ENCODE results near the gene ING1. TPM values are rescaled to one million over a fixed set of nuclear protein-coding genes. Genes with fewer than 3 reads are reported as not detected.

The ING1 gene
- polyA plus RNA-seq, 2 of the 4 experiments (the other 2 are of a cell fraction) = 7.9 to 8.6 TPM

- TF ChIP-seq POLR2A (IDR thresholded peaks at IDR 0.05; ENCODE audit: low read length) = no peak
Observed at GRCh38 chr13:110684388-110685056, 29.0 kb upstream of the ING1 start (continued).

DNA sequence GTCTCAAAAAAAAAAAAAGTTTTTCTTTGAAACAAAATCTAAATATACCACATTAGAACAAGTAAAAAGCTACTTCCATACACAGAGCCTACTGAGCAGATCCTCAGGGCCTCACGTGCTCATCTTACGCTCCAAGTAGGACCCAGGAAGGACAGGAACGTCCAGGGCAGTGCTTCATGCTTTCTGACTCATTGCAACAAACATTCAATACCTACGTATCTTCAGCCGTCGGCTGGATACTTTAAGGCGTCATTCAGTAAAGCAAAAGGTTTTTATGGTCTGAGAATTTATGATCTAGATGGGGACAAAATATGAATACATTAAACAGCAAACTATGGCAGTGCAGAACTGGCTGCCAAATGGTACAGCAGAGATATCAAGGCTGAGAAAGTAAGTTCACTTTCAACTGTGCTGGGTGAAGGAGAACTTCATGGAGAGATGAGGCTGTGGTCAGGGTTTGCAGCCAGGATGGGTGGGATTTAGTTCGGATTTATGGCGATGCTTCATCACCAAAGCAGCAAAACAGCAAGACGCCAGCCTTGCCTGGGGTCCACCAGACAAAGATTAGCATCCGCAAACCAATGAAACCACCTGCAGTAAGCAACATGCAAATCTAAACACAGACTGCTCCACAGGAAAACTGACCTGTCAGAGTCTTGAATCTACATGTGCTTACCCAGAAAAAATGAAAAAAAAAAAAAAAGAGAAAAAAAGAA, 28.0 kb upstream of the ING1 start:
- Histone ChIP-seq H3K4me2 (no peak overlapping the region), H3K4me3 (no peak overlapping the region), H3K4me1 (no peaks in the 10 kb centered on the region), H3K9me3 (no peaks in the 10 kb centered on the region), H3K27ac (no peak overlapping the region)
- TF ChIP-seq JUN (IDR thresholded peaks at IDR 0.05) (no peak), KDM1A (IDR thresholded peaks at IDR 0.05; ENCODE audit: low read depth) (no peak), JUNB (IDR thresholded peaks at IDR 0.05) (no peak), HDAC2 (IDR thresholded peaks at IDR 0.05) (no peak), GATA3 (IDR thresholded peaks at IDR 0.05; ENCODE audit: borderline replicate concordance) (no peak), ZSCAN20 (CRISPR knock-in tag; IDR thresholded peaks at IDR 0.05) (no peak), KDM5A (IDR thresholded peaks at IDR 0.05) (no peak), CBX2 (IDR thresholded peaks at IDR 0.05; ENCODE audit: borderline replicate concordance, low read depth) (no peak), E2F6 (IDR thresholded peaks at IDR 0.05; ENCODE audit: borderline replicate concordance, low read depth) (no peak), RCOR1 (IDR thresholded peaks at IDR 0.05; ENCODE audit: low read depth, low read length) (no peak), RNF2 (IDR thresholded peaks at IDR 0.05; ENCODE audit: borderline replicate concordance, low read depth) (no peak)
- DNase-seq (ENCODE audit: low read depth in 1 of 2, low spot score in 1 of 2) = no peak
- CTCF ChIA-PET = no interaction called here
- POLR2A ChIA-PET = no interaction called here
- no peak for FAIRE-seq
- 91% methylated on average over 11 of the region's 11 CpGs for WGBS (ENCODE audit: missing lambda C conversion rate)
- ATAC-seq = no peak

- H3K9me3 ChIP-seq = no peaks in the 10 kb centered on the region
- no peak for TF ChIP-seq ZFP36 (IDR thresholded peaks at IDR 0.05; ENCODE audit: borderline replicate concordance, partially characterized antibody)
- no peak for TF ChIP-seq MAZ (IDR thresholded peaks at IDR 0.05; ENCODE audit: borderline replicate concordance, low read depth, low read length)
- TF ChIP-seq EP300 (IDR thresholded peaks at IDR 0.05) = no peak
- no peak for TF ChIP-seq CHD4 (IDR thresholded peaks at IDR 0.05; ENCODE audit: borderline replicate concordance)
- ATAC-seq (no peak), DNase-seq (ENCODE audit: low read depth in 1 of 2, low spot score in 1 of 2) (no peak), FAIRE-seq (no peak)
- no peak overlapping the region for H3K27ac ChIP-seq
- POLR2A ChIA-PET = interaction anchor here (0.6 to 1.1 kb wide), 2 partner anchors 25 to 28 kb away, joined by 3 to 4 read pairs; no protein-coding TSS in a partner anchor
- H3K4me1 ChIP-seq = no peaks in the 10 kb centered on the region
- no peak overlapping the region for H3K4me3 ChIP-seq
- 94% methylated on average over 16 of the region's 16 CpGs for WGBS (ENCODE audit: missing lambda C conversion rate)
- no peak overlapping the region for H3K4me2 ChIP-seq
- CTCF ChIA-PET = interaction anchor here (0.5 kb wide), 1 partner anchor 86 kb away, joined by 4 read pairs; no protein-coding TSS in a partner anchor
Observed at GRCh38 chr13:110687736-110688135, 25.8 kb upstream of the ING1 start.

DNA sequence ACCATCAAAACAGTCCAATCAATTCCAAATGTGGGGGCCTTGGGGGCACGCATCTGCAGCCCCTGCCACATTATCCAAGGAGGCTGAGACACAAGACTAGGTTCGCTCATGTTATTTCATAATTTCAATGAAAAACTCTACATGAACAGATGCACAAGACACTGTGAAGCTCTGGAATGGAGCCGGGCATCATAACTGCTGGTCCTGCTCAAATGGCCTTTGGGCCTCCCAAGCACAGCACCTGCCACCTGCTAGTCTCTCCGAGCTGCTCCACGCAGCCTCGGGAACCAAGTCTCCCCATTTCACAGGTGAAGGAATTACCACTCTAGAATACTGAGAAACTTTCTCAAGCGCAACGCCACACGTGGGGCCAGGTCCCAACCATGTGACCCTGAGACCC, 24.5 kb upstream of the ING1 start:
- no peak for TF ChIP-seq CHD2 (IDR thresholded peaks at IDR 0.05; ENCODE audit: low read length, partially characterized antibody)
- TF ChIP-seq, protein P1, sequence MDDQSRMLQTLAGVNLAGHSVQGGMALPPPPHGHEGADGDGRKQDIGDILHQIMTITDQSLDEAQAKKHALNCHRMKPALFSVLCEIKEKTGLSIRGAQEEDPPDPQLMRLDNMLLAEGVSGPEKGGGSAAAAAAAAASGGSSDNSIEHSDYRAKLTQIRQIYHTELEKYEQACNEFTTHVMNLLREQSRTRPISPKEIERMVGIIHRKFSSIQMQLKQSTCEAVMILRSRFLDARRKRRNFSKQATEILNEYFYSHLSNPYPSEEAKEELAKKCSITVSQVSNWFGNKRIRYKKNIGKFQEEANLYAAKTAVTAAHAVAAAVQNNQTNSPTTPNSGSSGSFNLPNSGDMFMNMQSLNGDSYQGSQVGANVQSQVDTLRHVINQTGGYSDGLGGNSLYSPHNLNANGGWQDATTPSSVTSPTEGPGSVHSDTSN (IDR thresholded peaks at IDR 0.05) = no peak
- TF ChIP-seq ZNF302 (CRISPR knock-in tag; IDR thresholded peaks at IDR 0.05) = no peak
- TF ChIP-seq, protein P2, sequence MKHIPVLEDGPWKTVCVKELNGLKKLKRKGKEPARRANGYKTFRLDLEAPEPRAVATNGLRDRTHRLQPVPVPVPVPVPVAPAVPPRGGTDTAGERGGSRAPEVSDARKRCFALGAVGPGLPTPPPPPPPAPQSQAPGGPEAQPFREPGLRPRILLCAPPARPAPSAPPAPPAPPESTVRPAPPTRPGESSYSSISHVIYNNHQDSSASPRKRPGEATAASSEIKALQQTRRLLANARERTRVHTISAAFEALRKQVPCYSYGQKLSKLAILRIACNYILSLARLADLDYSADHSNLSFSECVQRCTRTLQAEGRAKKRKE (CRISPR knock-in tag; IDR thresholded peaks at IDR 0.05; ENCODE audit: low read depth) = no peak
- no peak for TF ChIP-seq EHF (CRISPR knock-in tag; IDR thresholded peaks at IDR 0.05)
- TF ChIP-seq FOSB (CRISPR knock-in tag; IDR thresholded peaks at IDR 0.05) = no peak
- no peak for TF ChIP-seq MYC (IDR thresholded peaks at IDR 0.05; ENCODE audit: borderline replicate concordance, low read length)
- TF ChIP-seq POLR2A (IDR thresholded peaks at IDR 0.05; ENCODE audit: low read length) = no peak
- no peak for TF ChIP-seq ZFP36 (IDR thresholded peaks at IDR 0.05; ENCODE audit: borderline replicate concordance, partially characterized antibody)
- TF ChIP-seq EP300 (IDR thresholded peaks at IDR 0.05) = no peak
- H3K4me3 ChIP-seq = no peak overlapping the region
- no peak overlapping the region for H3K27ac ChIP-seq
- ATAC-seq (no peak), DNase-seq (ENCODE audit: low read depth in 1 of 2, low spot score in 1 of 2) (no peak), FAIRE-seq (no peak)
- no peak overlapping the region for H3K4me2 ChIP-seq
- no peaks in the 10 kb centered on the region for H3K9me3 ChIP-seq
- POLR2A ChIA-PET = no interaction called here
- CTCF ChIA-PET = no interaction called here
- 89% methylated on average over 9 of the region's 9 CpGs for WGBS (ENCODE audit: missing lambda C conversion rate)
- no peaks in the 10 kb centered on the region for H3K4me1 ChIP-seq
